HG03354 (cell line): ENCODE results near the gene AGO4.
"Not testable (repeated sequence)": the region's sequence is repeated elsewhere in the genome, so short reads cannot be mapped to it uniquely, and the experiment has no call there.

Source experiments
- ATAC-seq: cut with Tn5 transposase; IDR thresholded peaks from one replicate; pipeline ENCODE4 v1.9.1; 2021; ENCODE audit warnings: mild to moderate bottlenecking; ENCODE audit not compliant: unreplicated experiment, poor library complexity, severe bottlenecking

Gene AGO4

GRCh38 chr1:35807614-35808449 is at the start of gene AGO4:
Gene AGO4, plus strand, starts transcription at chr1:35808016. Its CDS starts 401 bp downstream, at chr1:35808417.
- ATAC-seq = no peak

DNA sequence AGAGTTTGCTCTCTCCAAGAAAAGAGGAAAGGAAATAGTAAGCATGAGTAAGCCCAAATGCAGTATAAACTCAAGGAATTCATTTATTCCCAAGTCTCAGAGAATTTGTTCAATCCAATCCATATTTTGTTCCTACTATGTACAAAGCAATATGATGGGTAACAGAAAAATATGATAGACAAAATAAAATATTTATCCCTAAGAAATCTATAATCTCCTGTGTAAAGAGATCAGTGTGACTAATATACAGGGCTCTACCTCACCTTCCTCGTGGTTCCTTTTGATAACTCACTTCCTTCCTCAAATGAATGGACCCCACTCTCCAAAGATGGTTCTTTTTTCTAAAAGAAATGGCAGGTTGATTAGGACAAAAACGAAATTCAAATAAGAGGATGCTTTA is 45.7 kb upstream of the AGO4 start:
- ATAC-seq = no peak

GRCh38 chr1:35763201-35763600 is 44.6 kb upstream of the AGO4 start:
- no peak for ATAC-seq

GRCh38 chr1:35764283-35764682 is 43.5 kb upstream of the AGO4 start:
- no peak for ATAC-seq

DNA sequence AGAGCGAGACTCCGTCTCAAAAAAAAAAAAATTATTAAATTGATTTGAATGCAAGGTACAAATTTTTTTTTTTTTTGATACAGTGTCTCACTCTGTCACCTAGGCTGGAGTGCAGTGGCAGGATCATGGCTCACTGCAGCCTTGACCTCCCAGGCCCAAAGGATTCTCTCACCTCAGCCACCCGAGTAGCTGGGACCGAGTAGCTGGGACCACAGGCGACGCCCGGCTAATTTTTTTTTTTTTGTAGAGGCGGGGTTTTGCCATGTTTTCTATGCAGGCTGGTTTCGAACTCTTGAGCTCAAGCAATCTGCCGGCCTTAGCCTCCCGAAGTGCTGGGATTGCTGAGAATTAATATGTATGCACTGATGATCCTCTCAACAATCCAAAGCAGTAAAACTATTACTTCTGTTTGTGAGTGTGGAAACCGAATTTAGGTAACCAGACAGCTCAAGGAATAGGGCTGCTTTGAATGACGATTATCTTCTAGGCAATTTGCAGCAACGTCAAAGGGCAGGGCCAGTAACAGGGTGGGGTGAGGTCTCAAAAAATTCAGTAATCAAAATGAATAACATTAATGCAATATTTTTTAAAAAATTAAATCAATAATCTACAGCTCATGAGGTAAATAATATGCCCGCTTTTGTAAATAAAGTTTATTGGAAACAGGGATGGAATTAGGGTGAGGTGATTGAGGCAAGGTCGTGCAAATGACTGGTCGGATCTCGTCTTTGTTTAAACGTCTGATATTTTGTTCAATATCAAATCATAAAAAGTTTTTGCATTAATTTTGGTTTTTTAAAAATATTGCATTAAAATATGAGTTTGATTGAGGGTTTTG is 39.2 kb upstream of the AGO4 start:
- ATAC-seq = no peak

- ATAC-seq = peak; percentile 84
Observed at GRCh38 chr1:35769188-35769758, 38.5 kb upstream of the AGO4 start.

DNA sequence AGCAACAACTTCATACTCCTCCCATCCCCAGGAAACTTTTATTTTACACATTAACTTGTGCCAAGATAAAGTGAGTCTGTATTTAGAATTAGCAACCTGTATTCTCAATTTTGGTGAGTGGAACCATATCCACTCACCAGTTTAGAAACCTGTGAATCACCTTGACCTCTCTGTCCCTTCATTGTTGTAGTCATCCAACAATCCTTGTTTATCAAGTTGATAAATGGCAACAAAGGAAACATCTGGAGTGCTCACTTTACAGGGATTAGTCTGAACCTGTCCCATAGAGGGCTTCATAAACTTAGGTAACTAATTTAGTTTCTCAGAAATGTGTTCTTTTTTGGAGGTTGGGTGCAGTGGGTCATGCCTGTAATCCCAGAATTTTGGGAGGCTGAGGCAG is 34.1 kb upstream of the AGO4 start:
- ATAC-seq = no peak

DNA sequence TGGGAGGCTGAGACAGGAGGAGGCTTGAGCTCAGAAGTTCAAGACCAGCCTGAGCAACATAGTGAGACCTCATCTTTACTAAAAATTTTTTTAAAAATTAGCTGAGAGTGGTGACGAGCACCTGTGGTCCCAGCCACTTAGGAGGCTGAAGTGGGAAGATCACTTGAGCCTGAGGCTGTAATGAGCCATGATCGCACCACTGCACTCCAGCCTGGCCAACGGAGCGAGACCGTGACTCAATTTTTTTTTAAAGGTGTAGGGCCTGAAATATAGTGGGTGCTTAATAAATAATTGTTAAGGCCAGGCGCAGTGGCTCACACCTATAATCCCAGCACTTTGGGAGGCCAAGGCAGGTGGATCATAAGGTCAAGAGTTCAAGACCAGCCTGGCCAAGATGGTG is 31.6 kb upstream of the AGO4 start:
- ATAC-seq = not testable (repeated sequence)

- ATAC-seq = no peak
Observed at GRCh38 chr1:35777109-35777508, 30.7 kb upstream of the AGO4 start.

DNA sequence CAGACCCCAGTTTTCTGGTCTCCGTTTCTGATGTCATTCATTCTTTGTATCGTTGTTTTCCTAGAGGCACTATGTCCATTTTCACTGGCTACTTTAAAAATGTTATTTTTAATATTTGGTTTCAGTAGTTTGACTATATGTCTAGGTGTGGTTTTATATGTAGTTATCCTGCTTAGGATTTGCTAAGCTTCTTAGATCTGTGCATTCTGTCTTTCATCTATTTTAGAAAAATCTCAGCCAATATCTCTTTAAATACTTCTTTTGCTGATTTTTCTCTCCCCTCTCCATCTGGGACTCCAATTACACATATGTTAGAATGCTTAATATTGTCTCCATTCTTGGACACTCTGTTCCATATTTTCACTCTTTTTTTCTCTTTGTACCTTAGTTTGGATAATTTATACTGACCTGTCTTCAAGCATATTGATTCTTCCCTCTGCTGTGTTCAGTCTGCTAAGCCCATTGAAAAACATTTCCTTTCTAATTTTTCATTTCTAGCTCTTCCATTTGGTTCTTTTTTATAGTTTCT is 24.7 kb upstream of the AGO4 start:
- no peak for ATAC-seq

- ATAC-seq = not testable (repeated sequence)
Observed at GRCh38 chr1:35784364-35784763, 23.5 kb upstream of the AGO4 start.

DNA sequence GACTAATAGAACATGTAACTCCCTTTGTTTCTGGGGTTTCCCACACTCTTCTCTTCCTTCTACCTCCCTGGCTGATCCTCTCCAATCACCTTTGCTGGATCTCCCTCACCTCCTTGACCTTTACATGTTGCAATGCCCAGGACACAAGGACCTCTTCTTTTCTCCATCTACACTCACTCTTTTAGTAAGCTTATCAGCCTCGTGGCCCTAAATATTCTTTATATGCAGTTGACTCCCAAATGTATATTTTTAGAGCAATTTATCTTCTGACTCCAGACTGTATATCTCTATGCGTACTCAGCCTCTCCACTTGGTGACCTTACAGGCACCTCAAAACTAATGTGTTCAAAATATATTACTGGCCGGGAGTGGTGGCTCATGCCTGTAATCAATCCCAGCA is 19.7 kb upstream of the AGO4 start:
- no peak for ATAC-seq

GRCh38 chr1:35790670-35791069 is 17.1 kb upstream of the AGO4 start:
- ATAC-seq = no peak

DNA sequence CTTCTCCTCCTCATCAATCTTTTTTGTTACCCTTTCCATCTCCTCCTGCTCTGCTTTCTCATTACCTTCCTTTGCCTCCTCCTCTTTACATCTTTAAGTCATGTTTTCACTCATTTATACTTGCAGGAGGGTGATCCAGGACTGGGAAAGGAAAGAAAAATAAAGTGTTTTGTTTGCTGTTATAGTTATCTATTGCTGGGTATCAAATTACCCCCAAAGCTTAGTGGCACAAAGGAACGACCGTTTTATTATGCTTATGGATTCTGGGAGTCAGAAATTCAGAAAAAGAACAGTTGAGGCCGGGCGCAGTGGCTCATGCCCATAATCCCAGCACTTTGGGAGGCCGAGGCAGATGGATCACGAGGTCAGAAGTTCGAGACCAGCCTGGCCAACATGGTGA is 12.5 kb upstream of the AGO4 start:
- ATAC-seq = no peak

DNA sequence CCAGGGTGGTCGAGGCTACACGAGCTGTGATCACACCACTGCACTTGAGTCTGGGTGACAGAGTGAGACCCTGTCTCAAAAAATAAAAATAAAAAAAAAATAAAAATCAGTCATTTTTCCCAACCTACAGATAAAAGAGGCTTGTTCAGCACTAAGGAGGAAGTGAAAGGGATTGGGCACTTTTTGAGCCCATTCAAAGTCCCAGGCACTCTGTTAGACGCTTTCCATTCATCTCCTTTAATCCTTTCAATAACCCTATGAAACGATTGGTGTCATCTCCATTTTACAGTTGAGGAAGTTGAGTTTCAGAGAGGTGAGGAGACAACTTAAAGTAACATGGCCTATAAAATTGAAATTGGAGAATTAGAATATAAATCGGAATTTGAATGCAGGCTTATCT is 10.4 kb upstream of the AGO4 start:
- no peak for ATAC-seq

- ATAC-seq = not testable (repeated sequence)
Observed at GRCh38 chr1:35798019-35798418, 9.8 kb upstream of the AGO4 start.

- ATAC-seq = not testable (repeated sequence)
Observed at GRCh38 chr1:35800167-35800887, 7.5 kb upstream of the AGO4 start.

DNA sequence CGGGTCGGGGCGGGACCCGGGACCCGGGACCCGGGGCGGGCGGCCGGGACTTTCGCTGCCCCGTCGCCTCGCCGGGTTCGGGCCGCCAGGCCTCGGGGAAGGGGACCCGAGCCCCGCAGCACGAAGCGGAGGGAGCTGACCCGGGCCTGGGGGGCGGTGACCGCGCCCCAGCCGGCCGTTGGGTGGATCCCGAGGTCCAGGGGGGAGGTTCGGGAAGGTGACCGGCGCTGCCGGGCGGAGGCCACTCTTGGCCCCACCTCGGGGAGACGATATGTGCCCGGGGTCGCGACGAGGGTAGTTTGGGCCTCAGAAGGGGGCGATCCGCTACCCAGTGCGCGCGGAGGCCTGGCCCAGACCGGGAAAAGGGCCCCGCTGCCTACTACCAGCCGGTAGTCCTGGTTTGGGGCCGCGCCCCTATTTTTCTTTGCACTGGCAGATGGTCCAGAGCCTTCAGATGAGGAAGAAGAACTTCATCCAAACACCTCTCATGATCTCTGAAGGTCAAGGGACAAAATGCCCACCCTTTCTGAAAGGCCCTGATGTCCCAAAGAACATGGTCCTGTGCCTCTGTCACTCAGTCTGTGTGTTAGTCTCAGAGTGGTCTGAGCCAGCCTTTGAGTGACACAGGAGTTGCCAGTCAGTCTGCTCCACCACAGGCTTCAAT is 766 bp downstream of the AGO4 start:
- no peak for ATAC-seq
